Measurements from ENCODE around the gene RBFA. TPM values are rescaled to one million over a fixed set of nuclear protein-coding genes. Genes with fewer than 3 reads are reported as not detected.

The RBFA gene
- total RNA-seq, 2 experiments from 2014 or later, result 29.5 to 31.8 TPM

GRCh38 chr18:80033181-80034067 lies 810 bp upstream of the RBFA start:
- peak overlapping the region; percentile 89 for H3K4me3 Mint-ChIP-seq
- H3K36me3 Mint-ChIP-seq, result peaks cover 16% of the 10 kb centered on the region
- H3K4me1 Mint-ChIP-seq (ENCODE audit: low read depth), result peaks cover 22% of the 10 kb centered on the region
- H3K27ac Mint-ChIP-seq, result peak overlapping the region; percentile 82
- peaks cover 4% of the 10 kb centered on the region for H3K9me3 Mint-ChIP-seq
- H3K27me3 Mint-ChIP-seq, result no peaks in the 10 kb centered on the region
- no peak for DNase-seq
- ChIA-PET POLR2A (interaction anchor here (0.7 to 2.6 kb wide), 4 partner anchors 12 to 84 kb away, joined by 3 to 10 read pairs (median 4); partner anchors contain the start of gene TXNL4A), CTCF (no interaction called here)
- intact Hi-C loops (cut with micrococcal nuclease), result loop anchor here (1.0 to 5.0 kb wide), 8 partner anchors 45 to 964 kb away; partner anchors contain the start of genes ADNP2, ATP9B, CTDP1 and NFATC1

- ChIA-PET POLR2A (interaction anchor here (1.1 to 2.6 kb wide), 2 partner anchors 47 to 75 kb away, joined by 3 to 10 read pairs; partner anchors contain the start of gene TXNL4A), CTCF (interaction anchor here (0.5 to 1.1 kb wide), 5 partner anchors 47 to 124 kb away, joined by 3 to 4 read pairs (median 3); partner anchors contain the start of gene ADNP2)
- H3K27me3 Mint-ChIP-seq, result no peaks in the 10 kb centered on the region
- H3K9me3 Mint-ChIP-seq, result no peaks in the 10 kb centered on the region
- H3K4me3 Mint-ChIP-seq, result peak overlapping the region; percentile 89
- no peak for DNase-seq
- H3K36me3 Mint-ChIP-seq, result peaks cover 25% of the 10 kb centered on the region
- peak overlapping the region; percentile 82 for H3K27ac Mint-ChIP-seq
- H3K4me1 Mint-ChIP-seq (ENCODE audit: low read depth), result peaks cover 22% of the 10 kb centered on the region
- intact Hi-C loops (cut with micrococcal nuclease), result loop anchor here (1.0 to 5.0 kb wide), 7 partner anchors 74 to 966 kb away; partner anchors contain the start of genes ADNP2, ATP9B, CTDP1 and NFATC1
Observed at GRCh38 chr18:80034852-80035406, 695 bp downstream of the RBFA start.

- Mint-ChIP-seq H3K36me3 (peaks cover 34% of the 10 kb centered on the region), H3K27ac (no peak overlapping the region), H3K4me3 (peak overlapping the region; percentile 89), H3K27me3 (no peaks in the 10 kb centered on the region), H3K4me1 (ENCODE audit: low read depth) (peaks cover 22% of the 10 kb centered on the region), H3K9me3 (no peaks in the 10 kb centered on the region)
- ChIA-PET CTCF (no interaction called here), POLR2A (no interaction called here)
- intact Hi-C loops (cut with micrococcal nuclease), result loop anchor here (2.0 kb wide), 1 partner anchor 111 kb away; no protein-coding TSS in a partner anchor
- no peak for DNase-seq
Observed at GRCh38 chr18:80035997-80036396, 1.8 kb downstream of the RBFA start.

- ChIA-PET CTCF (interaction anchor here (0.6 kb wide), 1 partner anchor 244 kb away, joined by 3 read pairs; no protein-coding TSS in a partner anchor), POLR2A (no interaction called here)
- Mint-ChIP-seq H3K4me1 (ENCODE audit: low read depth) (peaks cover 25% of the 10 kb centered on the region), H3K27me3 (no peaks in the 10 kb centered on the region), H3K36me3 (peaks cover 39% of the 10 kb centered on the region), H3K4me3 (no peak overlapping the region), H3K27ac (no peak overlapping the region), H3K9me3 (no peaks in the 10 kb centered on the region)
- DNase-seq, result no peak
- intact Hi-C loops (cut with micrococcal nuclease), result no loop called here
Observed at GRCh38 chr18:80037300-80037699, 3.1 kb downstream of the RBFA start.

- DNase-seq, result no peak
- CTCF ChIA-PET, result interaction anchor here (0.7 kb wide), 1 partner anchor 119 kb away, joined by 3 read pairs; no protein-coding TSS in a partner anchor
- intact Hi-C loops (cut with micrococcal nuclease), result no loop called here
- POLR2A ChIA-PET, result no interaction called here
- peaks cover 44% of the 10 kb centered on the region for H3K36me3 Mint-ChIP-seq
- H3K27me3 Mint-ChIP-seq, result no peaks in the 10 kb centered on the region
- no peaks in the 10 kb centered on the region for H3K9me3 Mint-ChIP-seq
- no peak overlapping the region for H3K4me3 Mint-ChIP-seq
- peaks cover 22% of the 10 kb centered on the region for H3K4me1 Mint-ChIP-seq (ENCODE audit: low read depth)
- no peak overlapping the region for H3K27ac Mint-ChIP-seq
Observed at GRCh38 chr18:80037869-80038630, 3.8 kb downstream of the RBFA start.

- CTCF ChIA-PET, result no interaction called here
- Mint-ChIP-seq H3K4me3 (no peak overlapping the region), H3K4me1 (ENCODE audit: low read depth) (peaks cover 11% of the 10 kb centered on the region), H3K9me3 (no peaks in the 10 kb centered on the region), H3K27me3 (no peaks in the 10 kb centered on the region), H3K27ac (no peak overlapping the region), H3K36me3 (peaks cover 57% of the 10 kb centered on the region)
- intact Hi-C loops (cut with micrococcal nuclease), result no loop called here
- POLR2A ChIA-PET, result no interaction called here
- DNase-seq, result no peak
Observed at GRCh38 chr18:80040515-80040914, 6.3 kb downstream of the RBFA start.

- peaks cover 3% of the 10 kb centered on the region for H3K4me1 Mint-ChIP-seq (ENCODE audit: low read depth)
- ChIA-PET CTCF (no interaction called here), POLR2A (no interaction called here)
- no peak overlapping the region for H3K4me3 Mint-ChIP-seq
- DNase-seq, result peak; percentile 16
- peaks cover 63% of the 10 kb centered on the region for H3K36me3 Mint-ChIP-seq
- no peaks in the 10 kb centered on the region for H3K27me3 Mint-ChIP-seq
- intact Hi-C loops (cut with micrococcal nuclease), result no loop called here
- H3K27ac Mint-ChIP-seq, result no peak overlapping the region
- H3K9me3 Mint-ChIP-seq, result no peaks in the 10 kb centered on the region
Observed at GRCh38 chr18:80041424-80041823, 7.2 kb downstream of the RBFA start.

GRCh38 chr18:80042785-80043184 lies 8.6 kb downstream of the RBFA start:
- CTCF ChIA-PET, result no interaction called here
- Mint-ChIP-seq H3K9me3 (no peaks in the 10 kb centered on the region), H3K36me3 (peaks cover 62% of the 10 kb centered on the region), H3K27me3 (no peaks in the 10 kb centered on the region), H3K4me3 (no peak overlapping the region), H3K4me1 (ENCODE audit: low read depth) (peaks cover 3% of the 10 kb centered on the region), H3K27ac (no peak overlapping the region)
- intact Hi-C loops (cut with micrococcal nuclease), result no loop called here
- no peak for DNase-seq
- POLR2A ChIA-PET, result no interaction called here

- Mint-ChIP-seq H3K36me3 (peaks cover 57% of the 10 kb centered on the region), H3K9me3 (no peaks in the 10 kb centered on the region)
- CTCF ChIA-PET, result no interaction called here
Observed at GRCh38 chr18:80044072-80044471, 9.8 kb downstream of the RBFA start.

GRCh38 chr18:80046011-80046410 lies 11.8 kb downstream of the RBFA start:
- Mint-ChIP-seq H3K9me3 (peaks cover 3% of the 10 kb centered on the region), H3K36me3 (peaks cover 49% of the 10 kb centered on the region)

More at GRCh38 chr18:80044072-80044471, 9.8 kb downstream of the RBFA start:
- POLR2A ChIA-PET, result no interaction called here
- H3K4me3 Mint-ChIP-seq, result no peak overlapping the region
- intact Hi-C loops (cut with micrococcal nuclease), result no loop called here
- no peak overlapping the region for H3K27ac Mint-ChIP-seq
- H3K4me1 Mint-ChIP-seq (ENCODE audit: low read depth), result peaks cover 3% of the 10 kb centered on the region
- H3K27me3 Mint-ChIP-seq, result no peaks in the 10 kb centered on the region
- DNase-seq, result no peak

GRCh38 chr18:80046431-80046830 lies 12.2 kb downstream of the RBFA start:
- no peaks in the 10 kb centered on the region for H3K27me3 Mint-ChIP-seq
- ChIA-PET POLR2A (interaction anchor here (0.9 kb wide), 1 partner anchor 12 kb away, joined by 3 read pairs; the partner anchor contains the start of gene RBFA), CTCF (no interaction called here)
- peaks cover under 1% of the 10 kb centered on the region for H3K4me1 Mint-ChIP-seq (ENCODE audit: low read depth)
- H3K4me3 Mint-ChIP-seq, result no peak overlapping the region
- intact Hi-C loops (cut with micrococcal nuclease), result no loop called here
- peaks cover 50% of the 10 kb centered on the region for H3K36me3 Mint-ChIP-seq
- H3K27ac Mint-ChIP-seq, result no peak overlapping the region
- DNase-seq, result no peak
- peaks cover 7% of the 10 kb centered on the region for H3K9me3 Mint-ChIP-seq

More at GRCh38 chr18:80046011-80046410, 11.8 kb downstream of the RBFA start:
- H3K27me3 Mint-ChIP-seq, result no peaks in the 10 kb centered on the region
- intact Hi-C loops (cut with micrococcal nuclease), result no loop called here
- H3K4me1 Mint-ChIP-seq (ENCODE audit: low read depth), result peaks cover 3% of the 10 kb centered on the region
- POLR2A ChIA-PET, result interaction anchor here (0.9 kb wide), 1 partner anchor 12 kb away, joined by 3 read pairs; the partner anchor contains the start of gene RBFA
- DNase-seq, result no peak
- CTCF ChIA-PET, result no interaction called here
- no peak overlapping the region for H3K4me3 Mint-ChIP-seq
- no peak overlapping the region for H3K27ac Mint-ChIP-seq
